Liver (tissue), 3 donors: Measurements from ENCODE around the gene CT45A10.
"Not testable (repeated sequence)": the region's sequence is repeated elsewhere in the genome, so short reads cannot be mapped to it uniquely, and the experiment has no call there.

ENCODE experiments used
- CTCF ChIP-seq: fragments of 150-350 bp; IDR thresholded peaks from 2 replicates; pipeline ENCODE4 v1.5.1; 2017; ENCODE audit warnings: improper control_type of control experiment, low read depth, low read length; ENCODE audit not compliant: missing input control
- EGR1 ChIP-seq, 2 donors: IDR thresholded peaks; 2 replicates each; pipeline ENCODE4 v1.6.1; 2016 to 2018; ENCODE audit warnings: antibody characterized with exemption in 2 of 2, low read depth in 2 of 2
- RAD21 ChIP-seq, 2 donors: IDR thresholded peaks; 2 replicates each; pipeline ENCODE4 v1.6.1; 2016; ENCODE audit warnings: antibody characterized with exemption in 2 of 2, mild to moderate bottlenecking in 2 of 2
- REST ChIP-seq: IDR thresholded peaks from 2 replicates; pipeline ENCODE4 v1.6.1; 2016; ENCODE audit warnings: antibody characterized with exemption, mild to moderate bottlenecking
- donor health status: healthy.
- donor health status: healthy.

GRCh38 chrX:135920516-135920915 is 27.3 kb upstream of the CT45A10 start:
- TF ChIP-seq CTCF; EGR1 (IDR thresholded peaks at IDR 0.05; ENCODE audit: low read depth in 2 of 2); RAD21 (IDR thresholded peaks at IDR 0.05); REST: not testable (repeated sequence)
